HG03060 (cell line): Measurements from ENCODE around the gene CD276.

Experiments used
- ATAC-seq: cut with Tn5 transposase; IDR thresholded peaks from one replicate; pipeline ENCODE4 v1.9.1; 2021; ENCODE audit warnings: low read depth, moderate number of reproducible peaks; ENCODE audit not compliant: unreplicated experiment

The CD276 gene

DNA sequence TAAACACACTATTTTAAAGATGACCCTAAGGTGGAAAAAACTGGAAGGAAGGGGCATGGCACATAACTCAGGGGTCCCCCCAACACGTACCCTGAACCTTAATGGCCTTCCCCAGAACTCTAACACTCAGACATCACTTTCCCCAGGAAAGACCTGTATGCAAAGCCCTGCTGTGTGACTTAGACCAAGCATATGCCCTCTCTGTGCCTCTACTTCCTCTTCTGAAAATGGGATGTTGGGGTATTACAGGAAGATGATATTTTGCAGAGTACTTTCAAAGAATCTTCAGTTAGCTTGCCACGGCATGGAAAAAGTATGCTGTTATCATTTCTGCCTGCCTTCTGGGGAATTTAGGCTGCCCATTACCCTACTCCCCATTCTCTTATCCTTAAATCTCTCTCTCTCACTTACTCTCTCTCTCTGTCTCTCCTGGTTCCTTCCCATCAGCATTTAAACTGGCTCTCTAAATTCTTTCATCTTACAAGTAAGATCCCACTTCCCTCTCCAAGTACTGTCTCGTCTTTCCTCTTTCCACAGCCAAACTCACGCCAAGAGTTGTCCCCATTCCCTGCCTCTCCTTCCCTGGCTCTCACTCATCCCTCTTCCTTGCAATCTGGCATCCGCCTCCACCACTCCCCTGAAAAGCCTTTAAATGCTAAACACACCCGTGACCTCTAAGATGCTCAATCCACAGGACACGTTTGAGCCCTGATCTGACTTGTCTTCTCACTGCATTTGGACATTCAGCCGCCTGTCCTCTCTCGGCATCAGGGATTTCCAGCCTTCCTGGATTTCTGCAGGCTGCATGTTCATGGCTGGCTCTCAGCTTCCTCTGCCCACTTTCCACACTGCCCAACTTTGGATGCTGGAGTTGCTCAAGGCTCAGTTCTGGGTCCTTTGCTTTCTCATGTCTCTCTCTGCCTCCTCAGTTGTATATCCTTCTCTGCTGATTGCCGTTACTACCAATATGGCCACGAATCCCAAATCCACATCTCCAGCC lies 76.4 kb downstream of the CD276 start:
- ATAC-seq = no peak

- no peak for ATAC-seq
These were observed 79.7 kb downstream of the CD276 start for GRCh38 chr15:73763931-73764330.
